HG02763 (cell line): ENCODE results near the gene ARF1.
A peak's percentile ranks its signal among the peaks of the same experiment; 100 is the strongest.

ENCODE experiments used
- ATAC-seq: cut with Tn5 transposase; IDR thresholded peaks from one replicate; pipeline ENCODE4 v1.9.1; 2021; ENCODE audit warnings: mild to moderate bottlenecking, moderate library complexity; ENCODE audit not compliant: unreplicated experiment

ARF1 gene

GRCh38 chr1:228068359-228068758, 14.1 kb upstream of the ARF1 start:
- no peak for ATAC-seq

- ATAC-seq, result no peak
Measured at GRCh38 chr1:228070173-228070572, 12.3 kb upstream of the ARF1 start.

GRCh38 chr1:228070851-228071250, 11.7 kb upstream of the ARF1 start:
- no peak for ATAC-seq

- no peak for ATAC-seq
Measured at GRCh38 chr1:228071839-228072657, 10.5 kb upstream of the ARF1 start.

GRCh38 chr1:228072658-228073043, 9.9 kb upstream of the ARF1 start:
- no peak for ATAC-seq

- no peak for ATAC-seq
Measured at GRCh38 chr1:228073061-228073856, 9.2 kb upstream of the ARF1 start.

GRCh38 chr1:228073857-228074545, 8.5 kb upstream of the ARF1 start:
- no peak for ATAC-seq

GRCh38 chr1:228074954-228075730, 7.4 kb upstream of the ARF1 start:
- ATAC-seq, result no peak

GRCh38 chr1:228075801-228076271, 6.7 kb upstream of the ARF1 start:
- ATAC-seq, result no peak

GRCh38 chr1:228076796-228077430, 5.6 kb upstream of the ARF1 start:
- no peak for ATAC-seq

GRCh38 chr1:228077565-228078330, 4.8 kb upstream of the ARF1 start:
- ATAC-seq, result no peak

GRCh38 chr1:228079013-228079412, 3.5 kb upstream of the ARF1 start:
- ATAC-seq, result no peak

GRCh38 chr1:228079601-228080263, 2.8 kb upstream of the ARF1 start:
- ATAC-seq, result no peak

- ATAC-seq, result no peak
Measured at GRCh38 chr1:228081144-228081543, 1.4 kb upstream of the ARF1 start.

- peak; percentile 1 for ATAC-seq
Measured at GRCh38 chr1:228081578-228082213, 812 bp upstream of the ARF1 start.

GRCh38 chr1:228082918-228083870, 686 bp downstream of the ARF1 start:
- peak; percentile 15 for ATAC-seq

GRCh38 chr1:228083871-228084278, 1.4 kb downstream of the ARF1 start:
- no peak for ATAC-seq
